Mucosa of stomach (tissue), 1 donor: ENCODE results near the gene MASP2.
"Not testable (repeated sequence)": the region's sequence is repeated elsewhere in the genome, so short reads cannot be mapped to it uniquely, and the experiment has no call there.

Source experiments
- H3K27me3 ChIP-seq: one replicate; pipeline ENCODE4 v1.7.0; 2013; ENCODE audit warnings: mild to moderate bottlenecking, low read length; ENCODE audit not compliant: control insufficient read depth, insufficient read depth
- H3K36me3 ChIP-seq: one replicate; pipeline ENCODE4 v1.7.0; 2013; ENCODE audit warnings: low read length; ENCODE audit not compliant: control insufficient read depth, insufficient read depth
- H3K4me1 ChIP-seq: one replicate; pipeline ENCODE4 v1.7.0; 2013; ENCODE audit warnings: mild to moderate bottlenecking, low read length; ENCODE audit not compliant: control insufficient read depth, insufficient read depth
- H3K4me3 ChIP-seq: one replicate; pipeline ENCODE4 v1.7.0; 2013; ENCODE audit warnings: low read length
- H3K9ac ChIP-seq: one replicate; pipeline ENCODE4 v1.7.0; 2013; ENCODE audit warnings: mild to moderate bottlenecking, low read length, moderate library complexity
- H3K9me3 ChIP-seq: one replicate; pipeline ENCODE4 v1.7.0; 2013; ENCODE audit warnings: mild to moderate bottlenecking, low read length, moderate library complexity; ENCODE audit not compliant: control insufficient read depth
- donor health status: Pancreatic carcinoma.

Gene MASP2

DNA sequence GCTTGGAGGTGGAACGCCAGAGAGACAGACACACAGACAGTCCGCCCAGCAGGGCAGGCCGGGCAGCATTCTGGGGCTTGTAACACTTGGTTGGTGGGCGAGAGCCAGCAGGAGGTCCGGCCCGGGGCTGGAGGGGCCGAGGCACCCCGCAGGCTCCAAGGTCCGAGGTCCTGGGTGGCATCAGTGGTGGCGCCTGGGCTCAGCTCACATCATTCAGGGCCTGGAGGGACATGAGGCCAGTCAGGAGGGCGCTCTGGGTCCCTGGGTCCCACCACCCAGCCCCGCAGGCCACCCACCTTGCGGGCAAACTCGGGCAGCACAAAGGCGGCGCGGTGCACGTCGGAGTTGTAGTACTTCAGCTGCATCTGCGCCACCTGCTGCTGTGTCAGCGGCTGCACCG, 7.6 kb upstream of the MASP2 start:
- Histone ChIP-seq H3K4me1 (peaks cover 13% of the 10 kb centered on the region), H3K4me3 (no peak overlapping the region), H3K27me3 (peaks cover 4% of the 10 kb centered on the region), H3K36me3 (no peaks in the 10 kb centered on the region), H3K9ac (no peak overlapping the region), H3K9me3 (no peaks in the 10 kb centered on the region)

DNA sequence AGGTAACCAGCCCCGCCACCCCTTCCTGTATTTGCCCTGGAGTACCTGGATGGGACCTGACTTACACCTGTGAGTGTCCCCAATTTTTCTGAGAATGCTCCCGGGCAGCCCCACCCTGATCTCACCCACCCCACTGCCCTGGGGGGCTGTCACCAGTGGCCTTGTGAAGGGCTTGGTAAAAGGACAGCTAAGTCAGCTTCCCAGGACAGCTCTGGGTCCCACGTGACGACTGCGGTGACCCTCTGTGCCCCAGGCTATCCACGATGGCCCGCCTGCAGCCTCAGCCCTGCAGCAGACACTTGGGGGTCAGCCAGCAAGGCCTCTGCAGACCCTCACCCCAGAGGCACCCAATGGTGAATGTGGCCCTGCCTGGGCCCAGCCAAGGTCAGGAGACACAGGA, 7.1 kb upstream of the MASP2 start:
- H3K9ac ChIP-seq, result no peak overlapping the region
- peaks cover 11% of the 10 kb centered on the region for H3K4me1 ChIP-seq
- peaks cover 4% of the 10 kb centered on the region for H3K27me3 ChIP-seq
- H3K9me3 ChIP-seq, result no peaks in the 10 kb centered on the region
- H3K36me3 ChIP-seq, result no peaks in the 10 kb centered on the region
- no peak overlapping the region for H3K4me3 ChIP-seq

DNA sequence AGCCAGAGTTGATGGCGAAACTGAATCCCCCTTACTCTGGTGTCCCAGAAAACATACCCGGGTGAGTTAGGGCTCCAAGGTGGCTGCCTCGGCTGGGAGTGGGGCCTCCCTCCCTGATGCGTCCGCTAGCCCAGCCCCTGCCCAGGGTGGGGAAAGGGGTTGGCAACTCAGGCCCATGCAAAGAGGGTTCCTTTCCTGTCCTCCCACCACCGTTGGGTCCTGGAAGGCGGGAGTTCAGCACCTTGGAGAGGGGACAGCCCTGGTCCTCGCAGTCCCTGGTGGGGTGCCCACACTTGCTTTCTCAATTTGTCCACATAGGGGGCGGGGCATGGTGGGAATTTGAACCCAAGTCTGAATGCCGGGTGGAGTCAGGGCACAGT, 6.7 kb upstream of the MASP2 start:
- Histone ChIP-seq H3K9ac (no peak overlapping the region), H3K36me3 (no peaks in the 10 kb centered on the region), H3K4me1 (peaks cover 7% of the 10 kb centered on the region), H3K4me3 (no peak overlapping the region), H3K27me3 (peaks cover 4% of the 10 kb centered on the region), H3K9me3 (no peaks in the 10 kb centered on the region)

DNA sequence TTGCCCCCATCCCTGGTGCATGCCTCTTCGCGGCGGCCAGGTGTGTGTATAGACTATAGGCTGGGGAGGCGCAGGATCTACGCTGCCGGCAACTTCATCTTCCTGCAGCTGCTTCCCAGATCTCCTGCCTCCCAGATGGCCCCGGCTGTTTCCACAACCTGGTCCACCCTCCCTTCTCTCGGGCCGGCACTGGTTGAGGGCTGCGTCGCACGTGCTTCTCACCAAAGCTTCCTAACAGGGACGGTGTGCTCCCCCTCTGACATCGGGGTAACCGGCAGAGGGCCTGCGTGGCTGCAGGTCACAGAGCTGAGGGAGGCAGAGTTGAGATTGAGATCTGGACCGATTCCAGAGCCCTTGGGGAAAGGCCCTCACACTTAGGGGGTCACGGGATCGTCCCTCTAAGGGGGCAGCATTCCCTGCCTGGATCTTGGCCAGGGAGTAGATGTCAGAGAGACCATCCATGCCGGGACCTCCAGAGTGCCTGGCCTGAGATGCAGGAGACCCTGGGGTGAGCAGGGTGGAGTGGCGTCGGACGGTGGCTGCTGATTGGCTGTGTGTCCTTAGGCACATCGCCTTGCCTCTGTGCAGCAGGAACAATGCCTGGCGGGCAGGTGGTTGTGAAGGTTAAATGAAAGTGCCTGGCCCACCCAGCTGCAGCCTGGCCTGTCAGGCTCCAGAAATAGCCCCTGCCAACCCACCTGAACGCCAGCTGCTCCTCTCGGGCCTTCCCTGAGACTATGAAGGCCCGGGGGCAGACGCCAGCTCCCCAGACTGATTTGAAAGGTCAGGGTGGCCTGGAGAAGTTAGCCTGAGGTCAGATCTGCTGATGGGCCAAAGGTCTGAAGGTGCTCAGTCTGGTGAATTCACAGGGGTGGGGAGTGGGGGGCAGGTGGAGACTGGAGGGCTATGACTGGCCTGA, 6.1 kb upstream of the MASP2 start:
- no peaks in the 10 kb centered on the region for H3K36me3 ChIP-seq
- H3K9ac ChIP-seq, result no peak overlapping the region
- no peaks in the 10 kb centered on the region for H3K9me3 ChIP-seq
- peaks cover 3% of the 10 kb centered on the region for H3K4me1 ChIP-seq
- H3K27me3 ChIP-seq, result peaks cover 4% of the 10 kb centered on the region
- H3K4me3 ChIP-seq, result no peak overlapping the region

DNA sequence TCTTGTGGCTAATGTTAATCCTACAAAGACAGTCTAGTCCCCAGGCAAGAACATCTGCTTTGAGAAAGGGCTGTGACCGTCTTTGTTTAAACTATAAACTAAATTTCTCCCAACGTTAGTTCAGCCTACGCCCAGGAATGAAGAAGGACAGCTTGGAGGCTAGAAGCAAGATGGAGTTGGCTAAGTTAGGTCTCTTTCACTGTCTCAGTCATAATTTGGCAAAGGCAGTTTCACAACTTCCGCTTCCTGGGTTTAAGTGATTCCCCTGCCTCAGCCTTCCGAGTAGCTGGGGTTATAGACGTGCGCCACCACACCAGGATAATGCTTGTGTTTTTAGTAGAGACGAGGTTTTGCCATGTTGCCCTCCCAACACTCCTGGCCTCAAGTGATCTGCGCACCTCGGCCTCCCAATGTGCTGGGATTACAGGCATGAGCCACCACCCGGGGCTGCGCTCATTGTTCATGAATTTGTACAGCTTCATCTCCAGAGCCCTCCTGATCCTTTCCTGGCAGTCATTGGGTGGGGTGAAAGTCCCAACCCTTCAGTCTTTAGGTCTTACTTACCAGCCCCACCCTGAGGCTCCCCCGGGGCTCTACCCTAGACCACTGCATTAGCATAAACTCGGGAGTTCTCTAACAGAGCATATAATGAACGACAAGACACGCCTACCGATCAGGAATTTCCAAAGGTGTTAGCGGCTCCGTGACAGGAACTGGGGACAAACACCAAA, 4.9 kb upstream of the MASP2 start:
- peaks cover 3% of the 10 kb centered on the region for H3K4me1 ChIP-seq
- peaks cover 4% of the 10 kb centered on the region for H3K27me3 ChIP-seq
- no peak overlapping the region for H3K4me3 ChIP-seq
- no peak overlapping the region for H3K9ac ChIP-seq
- no peaks in the 10 kb centered on the region for H3K9me3 ChIP-seq
- no peaks in the 10 kb centered on the region for H3K36me3 ChIP-seq

DNA sequence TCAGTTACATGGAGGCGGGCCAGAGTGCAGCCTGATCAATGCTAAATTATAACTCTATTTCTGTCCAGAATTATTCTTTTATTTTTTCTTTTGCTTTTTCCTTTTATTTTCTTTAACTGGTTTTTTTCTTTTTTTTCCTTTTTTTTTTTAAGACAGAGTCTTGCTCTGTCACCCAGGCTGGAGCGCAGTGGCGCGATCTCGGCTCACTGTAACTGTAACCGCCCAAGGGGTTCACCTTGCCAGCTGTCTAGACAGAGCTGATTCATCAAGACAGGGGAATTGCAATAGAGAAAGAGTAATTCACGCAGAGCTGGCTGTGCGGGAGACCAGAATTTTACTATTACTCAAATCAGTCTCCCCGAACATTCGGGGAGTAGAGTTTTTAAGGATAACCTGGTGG, 4.1 kb upstream of the MASP2 start:
- not testable (repeated sequence) for H3K4me3 ChIP-seq, H3K9ac ChIP-seq, H3K27me3 ChIP-seq, H3K9me3 ChIP-seq, H3K4me1 ChIP-seq, H3K36me3 ChIP-seq

DNA sequence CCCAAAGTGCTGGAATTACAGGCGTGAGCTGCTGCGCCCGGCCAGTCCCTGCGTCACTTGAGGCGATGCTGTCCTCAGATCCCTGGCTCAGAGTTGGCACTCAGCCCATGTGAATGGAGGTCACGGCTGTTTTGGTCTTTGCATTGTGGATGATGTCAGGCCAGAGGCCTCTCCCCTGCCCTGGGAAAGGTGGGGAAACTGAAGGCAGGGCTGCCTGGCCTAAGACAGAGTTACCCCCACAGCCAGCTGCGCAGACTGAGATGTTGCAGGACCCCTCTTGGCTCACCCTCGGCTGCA, 821 bp downstream of the MASP2 start:
- no peak overlapping the region for H3K4me3 ChIP-seq
- no peaks in the 10 kb centered on the region for H3K36me3 ChIP-seq
- H3K4me1 ChIP-seq, result no peaks in the 10 kb centered on the region
- no peaks in the 10 kb centered on the region for H3K27me3 ChIP-seq
- H3K9ac ChIP-seq, result no peak overlapping the region
- no peaks in the 10 kb centered on the region for H3K9me3 ChIP-seq

DNA sequence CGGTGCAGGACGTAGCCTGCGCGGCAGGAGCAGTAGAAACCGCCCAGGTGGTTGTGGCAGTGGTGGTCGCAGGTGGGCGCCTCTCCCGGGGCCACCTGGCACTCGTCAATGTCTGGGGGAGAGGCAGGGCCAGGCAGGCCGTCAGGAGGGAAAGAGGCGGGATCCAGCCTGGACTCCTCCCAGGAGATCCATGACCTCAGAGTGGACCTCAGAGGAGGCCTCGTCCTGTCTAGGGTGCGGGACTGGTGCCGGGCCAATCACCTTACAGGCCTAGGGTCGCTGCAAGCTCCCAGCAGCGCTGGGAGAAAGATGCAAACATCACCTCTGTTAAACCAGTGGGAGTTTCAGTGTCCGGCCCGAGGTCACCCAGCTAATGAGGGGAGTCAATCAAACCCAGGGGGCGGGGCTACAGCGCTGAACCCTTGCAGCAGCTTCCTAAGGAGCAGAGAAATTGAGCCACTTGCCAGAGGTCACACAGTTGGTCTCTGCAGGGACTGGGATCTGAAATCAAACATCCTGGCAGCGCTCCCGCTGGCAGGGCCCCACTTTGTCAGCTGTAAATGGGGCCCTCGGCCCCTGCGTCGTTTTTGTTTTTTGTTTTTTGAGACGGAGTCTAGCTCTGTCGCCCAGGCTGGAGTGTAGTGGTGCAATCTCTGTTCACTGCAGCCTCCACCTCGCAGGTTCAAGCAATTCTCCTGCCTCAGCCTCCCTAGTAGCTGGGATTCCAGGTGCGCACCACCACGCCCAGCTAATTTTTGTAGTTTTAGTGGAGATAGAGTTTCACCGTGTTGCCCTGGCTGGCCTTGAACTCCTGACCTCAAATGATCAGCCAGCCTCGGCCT, 1.4 kb downstream of the MASP2 start:
- Histone ChIP-seq H3K9ac (no peak overlapping the region), H3K9me3 (no peaks in the 10 kb centered on the region), H3K36me3 (no peaks in the 10 kb centered on the region), H3K27me3 (no peaks in the 10 kb centered on the region), H3K4me1 (no peaks in the 10 kb centered on the region), H3K4me3 (no peak overlapping the region)

DNA sequence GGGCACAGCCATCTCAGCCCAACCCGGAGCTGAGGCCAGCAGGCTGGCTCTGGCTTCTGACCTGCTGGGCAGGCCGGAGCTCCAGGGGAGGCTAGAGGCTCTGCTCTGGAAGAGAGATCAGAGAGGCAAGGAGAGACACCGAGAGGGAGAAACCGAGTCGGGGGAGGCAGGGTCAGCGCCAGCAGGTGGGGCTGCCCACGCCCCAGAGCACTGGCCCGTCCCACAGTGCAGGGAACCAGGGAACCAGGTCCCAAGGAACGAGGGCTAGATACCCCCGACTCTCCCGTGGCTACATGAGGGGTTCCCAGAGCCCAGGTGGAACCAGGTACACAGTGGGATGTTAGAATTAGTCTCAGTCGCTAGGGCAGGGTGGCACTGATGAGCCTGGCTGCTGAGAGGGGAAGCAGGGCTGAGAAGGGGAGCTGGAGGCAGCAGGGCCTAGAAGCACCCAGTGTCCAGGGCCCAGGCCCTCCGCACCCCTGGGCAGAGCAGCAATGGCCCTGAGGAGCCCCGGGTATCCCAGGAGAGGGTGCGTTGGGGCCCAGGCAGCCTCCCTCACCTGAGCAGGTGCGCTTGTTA, 2.1 kb downstream of the MASP2 start:
- Histone ChIP-seq H3K27me3 (no peaks in the 10 kb centered on the region), H3K4me1 (no peaks in the 10 kb centered on the region), H3K36me3 (no peaks in the 10 kb centered on the region), H3K4me3 (no peak overlapping the region), H3K9me3 (no peaks in the 10 kb centered on the region), H3K9ac (no peak overlapping the region)

DNA sequence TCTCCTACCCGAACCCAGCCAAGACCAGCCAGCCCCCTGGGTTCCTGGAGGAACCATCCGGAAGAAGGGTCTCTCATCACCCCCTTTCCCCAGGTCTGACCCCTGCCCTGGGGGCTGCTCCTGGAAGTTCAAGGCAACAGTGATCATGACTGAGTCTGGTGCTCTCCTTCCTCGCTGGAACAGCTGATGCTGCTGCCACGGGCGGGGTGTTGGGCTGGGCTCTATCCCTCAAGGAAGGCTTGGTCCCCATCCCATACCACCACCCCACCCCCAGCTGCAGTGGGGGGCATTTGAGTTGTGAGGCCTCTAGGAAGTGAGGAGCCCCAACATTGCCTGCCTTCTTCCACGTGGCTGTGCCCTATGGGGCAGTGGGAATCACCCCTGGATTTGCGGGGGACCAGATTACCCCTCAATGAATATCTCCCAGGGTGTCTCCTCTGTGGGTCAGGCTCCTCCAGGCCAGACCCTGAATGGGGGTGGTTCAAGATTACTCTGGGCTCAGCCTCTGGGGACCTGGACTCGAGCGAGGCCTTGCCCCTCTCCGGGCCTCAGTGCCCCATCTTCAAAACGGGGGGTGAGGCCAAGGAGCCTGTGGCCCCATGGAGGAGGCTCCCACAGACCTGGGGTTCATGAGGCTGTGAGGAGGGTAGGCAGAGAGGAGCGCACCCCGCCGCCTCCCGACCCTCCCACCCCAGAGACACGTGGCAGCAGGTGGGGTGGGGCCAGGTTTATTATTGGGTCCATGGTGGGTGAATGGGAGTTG, 2.8 kb downstream of the MASP2 start:
- Histone ChIP-seq H3K9ac (no peak overlapping the region), H3K4me3 (no peak overlapping the region), H3K36me3 (no peaks in the 10 kb centered on the region), H3K4me1 (no peaks in the 10 kb centered on the region), H3K27me3 (no peaks in the 10 kb centered on the region), H3K9me3 (no peaks in the 10 kb centered on the region)

DNA sequence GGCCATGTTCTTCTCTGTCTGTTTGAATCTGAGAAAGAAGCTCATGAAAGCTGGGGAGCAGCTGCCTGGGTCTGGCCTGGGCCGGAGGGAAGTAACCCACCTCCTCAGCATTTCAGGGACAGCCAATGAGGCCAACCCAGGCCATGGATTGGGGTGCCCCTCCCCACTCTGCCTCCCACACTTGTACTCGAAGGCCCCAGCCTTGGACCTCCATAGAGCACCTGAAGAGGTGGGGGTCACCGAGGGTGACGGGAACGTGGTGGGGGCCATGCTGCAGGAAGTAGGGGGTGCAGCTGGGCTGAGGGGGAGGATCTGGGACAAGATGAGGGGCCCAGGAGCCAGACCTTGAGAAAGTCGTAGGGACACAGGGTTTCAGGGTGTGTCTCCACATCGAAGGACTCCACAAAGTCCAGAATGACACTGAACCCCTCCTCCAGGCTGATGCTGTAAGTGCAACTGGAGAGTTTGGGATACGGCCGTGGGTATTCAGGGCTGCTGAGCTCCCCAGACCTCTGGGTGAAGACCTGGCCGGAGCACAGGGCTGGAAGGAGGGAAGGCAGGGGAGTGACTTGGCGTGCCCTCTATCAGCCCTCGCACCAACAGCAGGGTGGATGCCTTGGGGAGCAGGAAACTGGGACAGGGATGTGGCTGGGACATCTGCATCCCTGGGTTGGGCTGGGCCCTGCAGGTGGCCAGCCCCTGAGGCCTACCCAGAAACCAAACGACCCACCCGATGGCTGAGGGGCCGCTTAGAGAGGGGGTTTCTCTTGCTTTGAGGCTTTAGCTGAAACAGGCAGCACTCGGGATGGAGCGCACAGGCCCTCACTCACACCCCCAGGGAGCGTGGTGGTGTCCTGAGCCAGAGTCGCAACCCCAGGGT, 3.8 kb downstream of the MASP2 start:
- H3K4me3 ChIP-seq, result no peak overlapping the region
- H3K27me3 ChIP-seq, result peaks cover 6% of the 10 kb centered on the region
- H3K36me3 ChIP-seq, result no peaks in the 10 kb centered on the region
- no peak overlapping the region for H3K9ac ChIP-seq
- H3K4me1 ChIP-seq, result no peaks in the 10 kb centered on the region
- H3K9me3 ChIP-seq, result no peaks in the 10 kb centered on the region
